ENCODE results near the gene ZNF821. TPM values are rescaled to one million over a fixed set of nuclear protein-coding genes. Genes with fewer than 3 reads are reported as not detected.

Gene ZNF821
- total RNA-seq, 4 donors from 2014 or later, result 1.3 to 10.1 (median 4.4) TPM

- TF ChIP-seq CTCF (IDR thresholded peaks at IDR 0.05), result no peak
- no peak for DNase-seq (ENCODE audit: low spot score)
- ATAC-seq (ENCODE audit: low FRiP score), result peak; percentile 17
Observed at GRCh38 chr16:71927787-71928186, 43.8 kb upstream of the ZNF821 start.

GRCh38 chr16:71927383-71927782 lies 43.4 kb upstream of the ZNF821 start:
- TF ChIP-seq CTCF (IDR thresholded peaks at IDR 0.05), result no peak
- DNase-seq (ENCODE audit: low spot score), result no peak
- ATAC-seq (ENCODE audit: low FRiP score), result peak; percentile 59

- DNase-seq (ENCODE audit: low spot score) (no peak), ATAC-seq (ENCODE audit: low FRiP score) (no peak)
- TF ChIP-seq CTCF (IDR thresholded peaks at IDR 0.05), result no peak
Observed at GRCh38 chr16:71924710-71925109, 40.7 kb upstream of the ZNF821 start.

- TF ChIP-seq CTCF (IDR thresholded peaks at IDR 0.05), result no peak
- ATAC-seq (ENCODE audit: low FRiP score) (no peak), DNase-seq (ENCODE audit: low spot score) (no peak)
Observed at GRCh38 chr16:71923941-71924690, 40.1 kb upstream of the ZNF821 start.

GRCh38 chr16:71920658-71921057 lies 36.7 kb upstream of the ZNF821 start:
- no peak for DNase-seq (ENCODE audit: low spot score)
- no peak for ATAC-seq (ENCODE audit: low FRiP score)
- no peak for TF ChIP-seq CTCF (IDR thresholded peaks at IDR 0.05)

GRCh38 chr16:71919035-71919434 lies 35.1 kb upstream of the ZNF821 start:
- no peak for TF ChIP-seq CTCF (IDR thresholded peaks at IDR 0.05)
- ATAC-seq (ENCODE audit: low FRiP score), result peak; percentile 52
- DNase-seq (ENCODE audit: low spot score), result no peak

GRCh38 chr16:71917900-71918299 lies 33.9 kb upstream of the ZNF821 start:
- no peak for DNase-seq (ENCODE audit: low spot score)
- TF ChIP-seq CTCF (IDR thresholded peaks at IDR 0.05), result no peak
- no peak for ATAC-seq (ENCODE audit: low FRiP score)

Data from omental fat pad (tissue), 4 donors.